ENCODE measurements around the gene ATIC. TPM values are rescaled to one million over a fixed set of nuclear protein-coding genes. Genes with fewer than 3 reads are reported as not detected.

ATIC gene
- total and polyA plus RNA-seq, 2 of the 8 experiments (the other 6 are each of a cell fraction or from before 2014, with no cell fraction given), result 139 to 319 TPM

DNA sequence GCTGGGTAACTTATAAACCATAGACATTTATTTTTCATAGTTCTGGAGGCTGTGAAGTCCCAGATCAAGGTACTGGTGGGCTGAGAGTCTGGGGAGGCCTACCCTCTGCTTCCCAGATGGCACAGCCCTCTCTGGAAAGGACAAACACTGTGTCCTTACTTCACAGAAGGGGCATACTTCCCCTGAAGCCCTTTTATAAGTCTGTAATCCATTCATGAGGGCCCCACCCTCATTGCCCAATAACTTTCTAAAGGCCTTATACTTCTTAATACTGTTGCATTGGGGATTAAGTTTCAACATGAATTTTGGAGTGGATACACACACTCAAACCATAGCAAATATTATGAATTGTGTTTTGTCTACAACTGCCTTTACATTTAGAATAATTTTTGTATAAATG is 36.0 kb downstream of the ATIC start (continued):
- TF ChIP-seq, protein P1, sequence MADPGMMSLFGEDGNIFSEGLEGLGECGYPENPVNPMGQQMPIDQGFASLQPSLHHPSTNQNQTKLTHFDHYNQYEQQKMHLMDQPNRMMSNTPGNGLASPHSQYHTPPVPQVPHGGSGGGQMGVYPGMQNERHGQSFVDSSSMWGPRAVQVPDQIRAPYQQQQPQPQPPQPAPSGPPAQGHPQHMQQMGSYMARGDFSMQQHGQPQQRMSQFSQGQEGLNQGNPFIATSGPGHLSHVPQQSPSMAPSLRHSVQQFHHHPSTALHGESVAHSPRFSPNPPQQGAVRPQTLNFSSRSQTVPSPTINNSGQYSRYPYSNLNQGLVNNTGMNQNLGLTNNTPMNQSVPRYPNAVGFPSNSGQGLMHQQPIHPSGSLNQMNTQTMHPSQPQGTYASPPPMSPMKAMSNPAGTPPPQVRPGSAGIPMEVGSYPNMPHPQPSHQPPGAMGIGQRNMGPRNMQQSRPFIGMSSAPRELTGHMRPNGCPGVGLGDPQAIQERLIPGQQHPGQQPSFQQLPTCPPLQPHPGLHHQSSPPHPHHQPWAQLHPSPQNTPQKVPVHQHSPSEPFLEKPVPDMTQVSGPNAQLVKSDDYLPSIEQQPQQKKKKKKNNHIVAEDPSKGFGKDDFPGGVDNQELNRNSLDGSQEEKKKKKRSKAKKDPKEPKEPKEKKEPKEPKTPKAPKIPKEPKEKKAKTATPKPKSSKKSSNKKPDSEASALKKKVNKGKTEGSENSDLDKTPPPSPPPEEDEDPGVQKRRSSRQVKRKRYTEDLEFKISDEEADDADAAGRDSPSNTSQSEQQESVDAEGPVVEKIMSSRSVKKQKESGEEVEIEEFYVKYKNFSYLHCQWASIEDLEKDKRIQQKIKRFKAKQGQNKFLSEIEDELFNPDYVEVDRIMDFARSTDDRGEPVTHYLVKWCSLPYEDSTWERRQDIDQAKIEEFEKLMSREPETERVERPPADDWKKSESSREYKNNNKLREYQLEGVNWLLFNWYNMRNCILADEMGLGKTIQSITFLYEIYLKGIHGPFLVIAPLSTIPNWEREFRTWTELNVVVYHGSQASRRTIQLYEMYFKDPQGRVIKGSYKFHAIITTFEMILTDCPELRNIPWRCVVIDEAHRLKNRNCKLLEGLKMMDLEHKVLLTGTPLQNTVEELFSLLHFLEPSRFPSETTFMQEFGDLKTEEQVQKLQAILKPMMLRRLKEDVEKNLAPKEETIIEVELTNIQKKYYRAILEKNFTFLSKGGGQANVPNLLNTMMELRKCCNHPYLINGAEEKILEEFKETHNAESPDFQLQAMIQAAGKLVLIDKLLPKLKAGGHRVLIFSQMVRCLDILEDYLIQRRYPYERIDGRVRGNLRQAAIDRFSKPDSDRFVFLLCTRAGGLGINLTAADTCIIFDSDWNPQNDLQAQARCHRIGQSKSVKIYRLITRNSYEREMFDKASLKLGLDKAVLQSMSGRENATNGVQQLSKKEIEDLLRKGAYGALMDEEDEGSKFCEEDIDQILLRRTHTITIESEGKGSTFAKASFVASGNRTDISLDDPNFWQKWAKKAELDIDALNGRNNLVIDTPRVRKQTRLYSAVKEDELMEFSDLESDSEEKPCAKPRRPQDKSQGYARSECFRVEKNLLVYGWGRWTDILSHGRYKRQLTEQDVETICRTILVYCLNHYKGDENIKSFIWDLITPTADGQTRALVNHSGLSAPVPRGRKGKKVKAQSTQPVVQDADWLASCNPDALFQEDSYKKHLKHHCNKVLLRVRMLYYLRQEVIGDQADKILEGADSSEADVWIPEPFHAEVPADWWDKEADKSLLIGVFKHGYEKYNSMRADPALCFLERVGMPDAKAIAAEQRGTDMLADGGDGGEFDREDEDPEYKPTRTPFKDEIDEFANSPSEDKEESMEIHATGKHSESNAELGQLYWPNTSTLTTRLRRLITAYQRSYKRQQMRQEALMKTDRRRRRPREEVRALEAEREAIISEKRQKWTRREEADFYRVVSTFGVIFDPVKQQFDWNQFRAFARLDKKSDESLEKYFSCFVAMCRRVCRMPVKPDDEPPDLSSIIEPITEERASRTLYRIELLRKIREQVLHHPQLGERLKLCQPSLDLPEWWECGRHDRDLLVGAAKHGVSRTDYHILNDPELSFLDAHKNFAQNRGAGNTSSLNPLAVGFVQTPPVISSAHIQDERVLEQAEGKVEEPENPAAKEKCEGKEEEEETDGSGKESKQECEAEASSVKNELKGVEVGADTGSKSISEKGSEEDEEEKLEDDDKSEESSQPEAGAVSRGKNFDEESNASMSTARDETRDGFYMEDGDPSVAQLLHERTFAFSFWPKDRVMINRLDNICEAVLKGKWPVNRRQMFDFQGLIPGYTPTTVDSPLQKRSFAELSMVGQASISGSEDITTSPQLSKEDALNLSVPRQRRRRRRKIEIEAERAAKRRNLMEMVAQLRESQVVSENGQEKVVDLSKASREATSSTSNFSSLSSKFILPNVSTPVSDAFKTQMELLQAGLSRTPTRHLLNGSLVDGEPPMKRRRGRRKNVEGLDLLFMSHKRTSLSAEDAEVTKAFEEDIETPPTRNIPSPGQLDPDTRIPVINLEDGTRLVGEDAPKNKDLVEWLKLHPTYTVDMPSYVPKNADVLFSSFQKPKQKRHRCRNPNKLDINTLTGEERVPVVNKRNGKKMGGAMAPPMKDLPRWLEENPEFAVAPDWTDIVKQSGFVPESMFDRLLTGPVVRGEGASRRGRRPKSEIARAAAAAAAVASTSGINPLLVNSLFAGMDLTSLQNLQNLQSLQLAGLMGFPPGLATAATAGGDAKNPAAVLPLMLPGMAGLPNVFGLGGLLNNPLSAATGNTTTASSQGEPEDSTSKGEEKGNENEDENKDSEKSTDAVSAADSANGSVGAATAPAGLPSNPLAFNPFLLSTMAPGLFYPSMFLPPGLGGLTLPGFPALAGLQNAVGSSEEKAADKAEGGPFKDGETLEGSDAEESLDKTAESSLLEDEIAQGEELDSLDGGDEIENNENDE (IDR thresholded peaks at IDR 0.05; ENCODE audit: insufficient replicate concordance, low read length), result no peak
